ENCODE results near the gene C12orf42.

The C12orf42 gene

GRCh38 chr12:103423516-103423910 is 72.3 kb downstream of the C12orf42 start:
- no peak for DNase-seq

GRCh38 chr12:103422746-103423515 is 72.8 kb downstream of the C12orf42 start:
- no peak for DNase-seq

- no peak for DNase-seq
These were observed 73.4 kb downstream of the C12orf42 start for GRCh38 chr12:103422328-103422727.

- DNase-seq = no peak
These were observed 74.4 kb downstream of the C12orf42 start for GRCh38 chr12:103421402-103421801.

GRCh38 chr12:103415681-103416080 is 80.1 kb downstream of the C12orf42 start:
- DNase-seq = no peak

GRCh38 chr12:103401421-103401820 is 94.3 kb downstream of the C12orf42 start:
- no peak for DNase-seq

- no peak for DNase-seq
These were observed 95.8 kb downstream of the C12orf42 start for GRCh38 chr12:103399986-103400385.

GRCh38 chr12:103397536-103397935 is 98.2 kb downstream of the C12orf42 start:
- DNase-seq = no peak

- DNase-seq = no peak
These were observed 103.0 kb downstream of the C12orf42 start for GRCh38 chr12:103392722-103393121.

GRCh38 chr12:103391103-103391502 is 104.7 kb downstream of the C12orf42 start:
- DNase-seq = no peak

GRCh38 chr12:103387385-103387784 is 108.4 kb downstream of the C12orf42 start:
- DNase-seq = no peak

- DNase-seq = no peak
These were observed 109.3 kb downstream of the C12orf42 start for GRCh38 chr12:103386451-103386850.

- DNase-seq = no peak
These were observed 112.9 kb downstream of the C12orf42 start for GRCh38 chr12:103382736-103383346.

GRCh38 chr12:103382119-103382518 is 113.6 kb downstream of the C12orf42 start:
- DNase-seq = no peak

GRCh38 chr12:103379670-103380069 is 116.1 kb downstream of the C12orf42 start:
- no peak for DNase-seq

- no peak for DNase-seq
These were observed 122.7 kb downstream of the C12orf42 start for GRCh38 chr12:103373088-103373523.

- no peak for DNase-seq
These were observed 125.8 kb downstream of the C12orf42 start for GRCh38 chr12:103369929-103370328.

GRCh38 chr12:103368167-103368566 is 127.6 kb downstream of the C12orf42 start:
- DNase-seq = no peak

- DNase-seq = no peak
These were observed 141.4 kb downstream of the C12orf42 start for GRCh38 chr12:103354403-103354802.

GRCh38 chr12:103353913-103354312 is 141.9 kb downstream of the C12orf42 start:
- DNase-seq = no peak

GRCh38 chr12:103350116-103350515 is 145.7 kb downstream of the C12orf42 start:
- DNase-seq = no peak

- DNase-seq = no peak
These were observed 146.8 kb downstream of the C12orf42 start for GRCh38 chr12:103348935-103349334.

- no peak for DNase-seq
These were observed 158.8 kb downstream of the C12orf42 start for GRCh38 chr12:103336940-103337339.

GRCh38 chr12:103334466-103334865 is 161.3 kb downstream of the C12orf42 start:
- no peak for DNase-seq
